SU-DHL-6 (cell line): Measurements from ENCODE around the gene CXCR5.

Experiments
- H2AFZ ChIP-seq: fragments of 200-600 bp; sonication (generic); 2 replicates; pipeline ENCODE4 v1.6.1; 2014; ENCODE audit warnings: low read depth, mild to moderate bottlenecking, moderate library complexity, mixed read lengths, antibody characterized with exemption, low read length; ENCODE audit not compliant: severe bottlenecking
- H3F3A ChIP-seq: fragments of 200-600 bp; shearing (Covaris generic); 2 replicates; pipeline ENCODE4 v1.6.0; 2016; ENCODE audit warnings: antibody characterized with exemption, mild to moderate bottlenecking; ENCODE audit not compliant: insufficient read depth
- H3K27ac ChIP-seq: fragments of 200-600 bp; sonication (generic); 2 replicates; pipeline ENCODE4 v1.5.1; 2016; ENCODE audit warnings: low read depth, mild to moderate bottlenecking, low read length, moderate library complexity, mixed read lengths
- H3K27me3 ChIP-seq: fragments of 200-600 bp; sonication (generic), shearing (Covaris generic); 2 replicates; pipeline ENCODE4 v1.6.0; 2014; ENCODE audit warnings: mild to moderate bottlenecking, low read length
- H3K36me3 ChIP-seq: fragments of 200-600 bp; sonication (generic); 2 replicates; pipeline ENCODE4 v1.6.1; 2014; ENCODE audit warnings: mild to moderate bottlenecking, low read length, mixed read lengths
- H3K4me2 ChIP-seq: fragments of 300-600, 200-600 bp; shearing (Covaris generic), sonication (generic); 2 replicates; pipeline ENCODE4 v1.6.0; 2014; ENCODE audit warnings: low read length, low read depth, mild to moderate bottlenecking; ENCODE audit not compliant: poor library complexity, severe bottlenecking
- H3K4me3 ChIP-seq: fragments of 200-600 bp; sonication (generic); 2 replicates; pipeline ENCODE4 v1.5.1; 2014; ENCODE audit warnings: antibody characterized with exemption, low read length, mild to moderate bottlenecking, mixed read lengths; ENCODE audit not compliant: insufficient read depth, poor library complexity, severe bottlenecking
- H3K79me2 ChIP-seq: fragments of 200-600 bp; sonication (generic); 2 replicates; pipeline ENCODE4 v1.6.1; 2014; ENCODE audit warnings: mild to moderate bottlenecking, low read length, moderate library complexity; ENCODE audit not compliant: insufficient read depth
- H3K9ac ChIP-seq: fragments of 200-600 bp; sonication (generic); 2 replicates; pipeline ENCODE4 v1.7.0; 2014; ENCODE audit warnings: mild to moderate bottlenecking, low read length
- H3K9me2 ChIP-seq: fragments of 200-600 bp; sonication (generic); replicated peaks from 2 replicates; pipeline ENCODE4 v1.6.1; 2014; ENCODE audit warnings: low read length; ENCODE audit not compliant: insufficient read depth
- H3K9me3 ChIP-seq: fragments of 200-600 bp; sonication (generic); 2 replicates; pipeline ENCODE4 v1.6.1; 2014; ENCODE audit warnings: low read length, mixed read lengths; ENCODE audit not compliant: insufficient read depth
- H4K20me1 ChIP-seq: fragments of 200-600 bp; sonication (generic); 2 replicates; pipeline ENCODE4 v1.6.1; 2014; ENCODE audit warnings: low read depth, mild to moderate bottlenecking, antibody characterized with exemption, low read length, moderate library complexity, mixed read lengths
- EZH2phosphoT487 ChIP-seq: fragments of 200-600 bp; sonication (generic), shearing (Covaris generic); conservative IDR thresholded peaks from 2 replicates; pipeline ENCODE4 v1.6.1; 2018; ENCODE audit warnings: mild to moderate bottlenecking, antibody characterized with exemption, low read length, moderate library complexity, mixed read lengths
- TF ChIP-seq, protein P1 (sequence below): fragments of 200-600 bp; sonication (generic); IDR thresholded peaks from one replicate; pipeline ENCODE4 v1.5.1; 2017; ENCODE audit warnings: antibody characterized with exemption, mild to moderate bottlenecking, low read length, moderate library complexity; ENCODE audit not compliant: insufficient read depth, poor library complexity, severe bottlenecking

CXCR5 gene

DNA sequence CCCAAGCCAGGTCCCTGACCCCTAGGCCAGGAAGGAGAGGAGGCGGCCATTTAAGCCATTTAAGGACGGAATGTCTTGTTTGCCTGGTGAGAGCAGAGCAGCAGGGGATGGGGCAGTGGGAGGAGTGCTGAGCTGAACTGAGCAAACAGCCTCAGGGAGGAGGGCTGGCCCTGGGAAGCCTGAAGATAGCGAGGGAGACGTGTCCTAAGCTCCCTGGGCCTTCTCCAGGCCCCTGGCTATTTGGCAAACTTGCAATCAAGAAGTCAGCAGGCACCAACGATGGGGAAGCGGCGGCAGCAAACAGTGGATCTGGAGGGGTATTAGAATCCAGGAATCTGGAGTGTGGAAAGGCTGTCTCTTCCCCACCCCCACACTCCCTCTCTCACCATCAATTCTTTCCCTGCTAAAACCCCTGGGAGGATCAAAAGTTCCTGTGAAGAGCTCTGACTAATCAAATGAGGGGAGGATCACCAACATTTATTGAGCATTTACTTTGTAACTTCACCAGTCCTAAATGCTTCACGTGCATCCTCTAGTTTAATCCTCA is 33.2 kb downstream of the CXCR5 start:
- Histone ChIP-seq H3K36me3 (no peaks in the 10 kb centered on the region), H3K9me2 (no peaks in the 10 kb centered on the region), H4K20me1 (no peaks in the 10 kb centered on the region), H3K27me3 (no peaks in the 10 kb centered on the region), H3K9ac (no peak overlapping the region), H3K4me3 (no peak overlapping the region), H3K79me2 (no peaks in the 10 kb centered on the region), H3K9me3 (no peaks in the 10 kb centered on the region), H2AFZ (no peak overlapping the region), H3K27ac (no peak overlapping the region), H3K4me2 (no peak overlapping the region), H3F3A (peaks cover 8% of the 10 kb centered on the region)
- TF ChIP-seq, protein P1, sequence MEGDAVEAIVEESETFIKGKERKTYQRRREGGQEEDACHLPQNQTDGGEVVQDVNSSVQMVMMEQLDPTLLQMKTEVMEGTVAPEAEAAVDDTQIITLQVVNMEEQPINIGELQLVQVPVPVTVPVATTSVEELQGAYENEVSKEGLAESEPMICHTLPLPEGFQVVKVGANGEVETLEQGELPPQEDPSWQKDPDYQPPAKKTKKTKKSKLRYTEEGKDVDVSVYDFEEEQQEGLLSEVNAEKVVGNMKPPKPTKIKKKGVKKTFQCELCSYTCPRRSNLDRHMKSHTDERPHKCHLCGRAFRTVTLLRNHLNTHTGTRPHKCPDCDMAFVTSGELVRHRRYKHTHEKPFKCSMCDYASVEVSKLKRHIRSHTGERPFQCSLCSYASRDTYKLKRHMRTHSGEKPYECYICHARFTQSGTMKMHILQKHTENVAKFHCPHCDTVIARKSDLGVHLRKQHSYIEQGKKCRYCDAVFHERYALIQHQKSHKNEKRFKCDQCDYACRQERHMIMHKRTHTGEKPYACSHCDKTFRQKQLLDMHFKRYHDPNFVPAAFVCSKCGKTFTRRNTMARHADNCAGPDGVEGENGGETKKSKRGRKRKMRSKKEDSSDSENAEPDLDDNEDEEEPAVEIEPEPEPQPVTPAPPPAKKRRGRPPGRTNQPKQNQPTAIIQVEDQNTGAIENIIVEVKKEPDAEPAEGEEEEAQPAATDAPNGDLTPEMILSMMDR: no peak
- no peak for TF ChIP-seq EZH2phosphoT487

DNA sequence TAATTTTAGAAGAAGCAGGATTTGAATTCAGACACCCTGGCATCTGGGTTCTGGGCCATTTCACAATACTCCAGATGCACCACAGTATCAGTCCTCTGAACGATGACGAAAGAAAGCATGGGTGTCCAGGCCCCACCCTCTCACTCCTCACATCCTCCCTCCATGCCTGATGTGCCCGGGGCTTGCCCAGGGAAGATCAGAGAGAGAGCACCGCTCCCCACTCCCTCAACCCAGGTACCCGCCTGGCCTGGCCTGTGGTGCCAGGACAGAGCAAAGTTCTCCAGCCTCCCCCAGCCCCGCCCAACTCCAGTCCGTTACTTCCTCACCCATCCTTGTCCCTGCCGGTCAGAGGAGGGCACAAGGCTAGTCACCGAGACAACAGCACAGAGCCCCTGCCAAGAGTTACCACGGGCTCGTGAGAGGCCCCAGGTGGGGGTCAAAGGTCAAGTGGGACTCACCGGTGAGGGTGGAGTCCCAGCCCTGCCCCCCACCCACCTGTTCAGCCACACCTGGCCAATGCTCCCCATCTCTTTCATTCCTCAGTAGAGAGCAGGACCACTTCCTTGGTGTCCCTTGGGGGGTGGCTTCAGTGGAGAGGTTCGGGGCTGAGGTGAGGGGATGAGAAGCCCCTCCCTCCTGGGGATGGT is 33.9 kb downstream of the CXCR5 start:
- no peak for TF ChIP-seq EZH2phosphoT487
- TF ChIP-seq, protein P1: no peak
- Histone ChIP-seq H3K27ac (no peak overlapping the region), H4K20me1 (no peaks in the 10 kb centered on the region), H3K4me2 (no peak overlapping the region), H3K9me3 (no peaks in the 10 kb centered on the region), H3K4me3 (no peak overlapping the region), H3K9ac (no peak overlapping the region), H3K79me2 (no peaks in the 10 kb centered on the region), H2AFZ (no peak overlapping the region), H3F3A (peaks cover 8% of the 10 kb centered on the region), H3K36me3 (no peaks in the 10 kb centered on the region), H3K9me2 (no peaks in the 10 kb centered on the region), H3K27me3 (no peaks in the 10 kb centered on the region)

GRCh38 chr11:118918128-118918685 is 34.5 kb downstream of the CXCR5 start:
- no peak overlapping the region for H3K9ac ChIP-seq
- no peak overlapping the region for H3K4me3 ChIP-seq
- no peaks in the 10 kb centered on the region for H3K9me2 ChIP-seq
- no peaks in the 10 kb centered on the region for H3K36me3 ChIP-seq
- no peak overlapping the region for H3K4me2 ChIP-seq
- no peak for TF ChIP-seq EZH2phosphoT487
- TF ChIP-seq, protein P1: no peak
- H3K27ac ChIP-seq: no peak overlapping the region
- H3K27me3 ChIP-seq: no peaks in the 10 kb centered on the region
- H4K20me1 ChIP-seq: no peaks in the 10 kb centered on the region
- no peaks in the 10 kb centered on the region for H3K79me2 ChIP-seq
- H3F3A ChIP-seq: peaks cover 8% of the 10 kb centered on the region
- no peak overlapping the region for H2AFZ ChIP-seq
- no peaks in the 10 kb centered on the region for H3K9me3 ChIP-seq
